HFF-Myc (cell line): ENCODE results near the gene FAM241B.

Source experiments
- DNase-seq: peaks from one replicate; pipeline ENCODE4 v3.0.0-alpha.2; 2011; ENCODE audit warnings: low read depth; ENCODE audit errors: extremely low read depth
- H3K4me3 ChIP-seq: replicated peaks from 2 replicates; pipeline ENCODE4 v1.5.1; 2011; ENCODE audit warnings: low read depth, mild to moderate bottlenecking, control low read depth, low read length
- TF ChIP-seq, protein P1 (sequence below): IDR thresholded peaks from 2 replicates; pipeline ENCODE4 v1.5.1; 2012; ENCODE audit warnings: mild to moderate bottlenecking, low read depth, low read length, control low read depth; ENCODE audit errors: missing control alignments

FAM241B gene

DNA sequence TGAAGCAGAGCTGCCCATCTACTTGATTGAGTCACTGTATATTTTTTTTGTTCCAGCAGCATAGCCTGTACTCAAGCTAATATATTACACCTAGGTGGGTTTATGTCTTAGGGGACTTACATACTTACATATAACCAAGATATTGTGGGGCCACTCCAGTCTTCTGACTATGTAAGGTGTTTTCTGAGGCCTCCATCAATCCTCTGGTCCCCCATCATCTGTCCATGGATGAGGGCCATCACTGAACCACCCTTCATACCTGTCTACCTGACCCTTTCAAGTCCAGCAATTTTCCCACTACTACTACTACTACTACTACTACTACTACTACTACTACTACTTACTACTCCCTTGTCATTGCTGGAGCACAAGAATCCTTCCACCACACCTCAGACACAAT lies 3.2 kb upstream of the FAM241B start:
- no peak for DNase-seq
- TF ChIP-seq, protein P1, sequence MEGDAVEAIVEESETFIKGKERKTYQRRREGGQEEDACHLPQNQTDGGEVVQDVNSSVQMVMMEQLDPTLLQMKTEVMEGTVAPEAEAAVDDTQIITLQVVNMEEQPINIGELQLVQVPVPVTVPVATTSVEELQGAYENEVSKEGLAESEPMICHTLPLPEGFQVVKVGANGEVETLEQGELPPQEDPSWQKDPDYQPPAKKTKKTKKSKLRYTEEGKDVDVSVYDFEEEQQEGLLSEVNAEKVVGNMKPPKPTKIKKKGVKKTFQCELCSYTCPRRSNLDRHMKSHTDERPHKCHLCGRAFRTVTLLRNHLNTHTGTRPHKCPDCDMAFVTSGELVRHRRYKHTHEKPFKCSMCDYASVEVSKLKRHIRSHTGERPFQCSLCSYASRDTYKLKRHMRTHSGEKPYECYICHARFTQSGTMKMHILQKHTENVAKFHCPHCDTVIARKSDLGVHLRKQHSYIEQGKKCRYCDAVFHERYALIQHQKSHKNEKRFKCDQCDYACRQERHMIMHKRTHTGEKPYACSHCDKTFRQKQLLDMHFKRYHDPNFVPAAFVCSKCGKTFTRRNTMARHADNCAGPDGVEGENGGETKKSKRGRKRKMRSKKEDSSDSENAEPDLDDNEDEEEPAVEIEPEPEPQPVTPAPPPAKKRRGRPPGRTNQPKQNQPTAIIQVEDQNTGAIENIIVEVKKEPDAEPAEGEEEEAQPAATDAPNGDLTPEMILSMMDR, result no peak
- H3K4me3 ChIP-seq, result no peak overlapping the region

DNA sequence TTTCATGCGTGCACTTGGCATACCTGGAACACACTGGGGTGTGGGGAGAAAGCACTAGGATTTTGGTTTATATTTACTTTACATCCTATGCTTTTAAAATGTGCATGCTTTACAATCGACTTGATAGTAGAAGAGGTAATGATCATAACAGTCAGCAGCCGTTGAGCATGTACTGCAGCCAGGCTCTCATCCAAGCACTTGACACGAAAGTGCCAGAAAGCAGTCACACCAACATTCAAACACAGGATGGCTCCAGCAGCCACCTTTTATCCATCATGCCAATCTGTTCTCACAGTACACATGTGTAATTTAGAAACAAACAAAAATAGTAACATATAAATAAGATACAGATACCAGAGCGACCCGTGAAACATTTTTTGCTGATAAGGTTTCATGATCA lies 1.2 kb upstream of the FAM241B start:
- no peak for DNase-seq
- no peak overlapping the region for H3K4me3 ChIP-seq
- TF ChIP-seq, protein P1, result no peak

DNA sequence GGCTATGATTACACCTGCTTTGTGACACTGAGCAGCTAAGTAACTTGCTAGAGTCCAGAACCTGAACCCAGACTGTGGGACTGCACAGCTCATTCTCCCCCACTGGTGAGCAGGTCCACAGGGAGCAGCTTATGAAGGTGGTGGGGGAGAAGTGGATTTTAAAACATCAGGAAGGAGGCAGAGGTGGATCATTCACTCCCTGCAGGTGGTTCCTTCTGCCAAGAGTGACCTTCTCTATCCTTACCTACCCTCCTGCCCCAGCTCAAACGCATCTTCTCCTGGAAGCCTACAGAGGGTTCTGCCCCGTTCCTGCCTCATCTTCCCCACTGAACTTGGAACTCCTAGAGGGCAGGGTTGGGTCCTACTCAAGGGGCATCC lies 539 bp upstream of the FAM241B start:
- TF ChIP-seq, protein P1, result no peak
- no peak for DNase-seq
- 0 out of 2 replicates have a peak overlapping the region, but pooled peaks have one; percentile 24 for H3K4me3 ChIP-seq

DNA sequence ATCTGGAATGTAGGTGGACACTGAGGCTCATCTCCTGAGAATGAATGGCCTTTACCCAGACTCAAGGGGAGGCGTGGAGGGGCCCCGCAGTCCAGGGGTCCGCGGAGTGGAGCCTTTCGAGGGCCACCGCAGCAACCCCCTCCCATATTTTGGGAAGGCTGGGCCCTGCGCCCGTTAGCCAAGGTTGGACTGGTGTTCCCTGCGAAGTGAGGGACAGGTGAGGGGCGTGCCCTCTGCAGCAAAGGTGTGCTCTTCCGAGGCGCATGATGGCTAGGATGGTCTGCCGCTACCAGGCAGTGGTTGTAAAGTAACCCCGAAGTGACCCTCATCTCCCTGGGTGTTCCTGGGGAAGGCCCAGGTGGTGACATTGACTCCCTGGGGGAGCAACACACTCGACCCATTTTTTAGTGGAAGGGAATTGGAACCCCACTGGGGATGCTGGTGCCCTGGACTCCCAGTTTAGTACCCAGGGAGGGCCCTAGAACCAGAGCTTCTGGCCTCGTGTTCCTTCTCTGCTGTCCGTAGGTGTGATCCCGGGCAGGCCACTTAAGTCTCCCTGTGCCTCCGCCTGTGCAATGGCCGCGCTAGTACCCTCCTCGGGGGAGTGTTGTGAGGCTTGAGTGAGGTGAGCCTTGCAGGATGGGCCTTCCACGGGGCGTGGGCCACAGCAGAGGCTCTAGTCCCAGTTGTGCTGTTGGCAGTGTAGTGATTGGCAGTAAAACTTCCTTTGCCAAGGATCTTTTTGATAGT lies 779 bp downstream of the FAM241B start:
- H3K4me3 ChIP-seq, result peak overlapping the region; percentile 24
- no peak for DNase-seq
- TF ChIP-seq, protein P1, result no peak

DNA sequence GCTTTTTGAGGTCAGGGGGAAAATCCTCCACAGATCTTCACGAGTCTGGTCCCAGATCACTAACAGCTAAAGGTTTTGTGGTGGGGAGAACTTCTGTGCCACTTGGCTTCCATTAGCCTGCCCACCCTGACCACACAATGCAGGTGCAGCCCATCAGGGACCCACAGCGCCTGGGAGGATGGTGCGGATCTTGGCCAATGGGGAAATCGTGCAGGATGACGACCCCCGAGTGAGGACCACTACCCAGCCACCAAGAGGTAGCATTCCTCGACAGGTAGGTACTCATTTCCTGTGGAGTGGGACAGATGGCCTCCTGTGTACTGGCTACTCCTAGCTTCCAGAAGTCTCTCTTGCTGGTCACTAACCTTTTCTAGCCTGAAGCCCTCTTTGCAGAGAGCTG lies 1.5 kb downstream of the FAM241B start:
- no peak for DNase-seq
- TF ChIP-seq, protein P1, result no peak
- H3K4me3 ChIP-seq, result no peak overlapping the region

DNA sequence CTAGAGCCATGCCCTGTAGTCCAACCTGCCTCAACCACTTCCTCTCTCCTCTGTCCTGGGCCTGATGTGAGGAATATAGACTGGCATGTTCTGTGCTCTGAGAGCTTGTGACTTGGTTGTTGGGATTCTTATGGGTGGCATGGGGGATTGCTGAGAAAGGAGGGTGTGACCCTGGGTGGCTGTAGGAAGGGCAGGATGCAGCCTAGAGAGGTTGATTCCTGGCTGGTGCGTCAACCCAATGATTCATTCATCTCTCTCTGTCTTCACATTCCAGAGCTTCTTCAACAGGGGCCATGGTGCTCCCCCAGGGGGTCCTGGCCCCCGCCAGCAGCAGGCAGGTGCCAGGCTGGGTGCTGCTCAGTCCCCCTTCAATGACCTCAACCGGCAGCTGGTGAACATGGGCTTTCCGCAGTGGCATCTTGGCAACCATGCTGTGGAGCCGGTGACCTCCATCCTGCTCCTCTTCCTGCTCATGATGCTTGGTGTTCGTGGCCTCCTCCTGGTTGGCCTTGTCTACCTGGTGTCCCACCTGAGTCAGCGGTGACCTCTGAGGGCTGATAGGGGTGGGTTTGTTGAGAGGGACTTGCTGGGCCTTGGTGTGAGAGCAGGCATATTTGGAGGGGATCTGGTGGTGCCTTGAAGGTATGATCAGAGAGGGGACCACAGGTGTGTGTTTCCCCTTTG lies 2.6 kb downstream of the FAM241B start:
- TF ChIP-seq, protein P1, result no peak
- no peak for DNase-seq
- no peak overlapping the region for H3K4me3 ChIP-seq
